HepG2 (cell line): ENCODE data around the gene ZMYND10. TPM values are rescaled to one million over a fixed set of nuclear protein-coding genes. Genes with fewer than 3 reads are reported as not detected.

ENCODE experiments used
- ATAC-seq: fragments of 200-7000 bp; cut with Tn5 transposase; 3 replicates; pipeline ENCODE4 v1.9.1; 2020; ENCODE audit warnings: mild to moderate bottlenecking, moderate library complexity
- BruUV-seq: library from RNA; stranded (reverse); fragments of 400-500 nt; replicated peaks from 2 replicates; lab custom pipeline; 2021; lab: Mats Ljungman, UMichigan
- CTCF ChIA-PET: fragments of 300-600 bp; formaldehyde crosslinking; extraction: SDS; loops from one replicate; lab custom pipeline; 2021; ENCODE audit warnings: low total read pairs, inconsistent platforms, low intra/inter-chr PET ratio; lab: Yijun Ruan, JAX
- POLR2A ChIA-PET: fragments of 350-600 bp; sonication (Branson Sonifier 250); formaldehyde crosslinking; loops from one replicate; lab custom pipeline; 2020; ENCODE audit warnings: antibody characterized with exemption, inconsistent platforms; lab: Yijun Ruan, JAX
- DNase-seq: peaks from one replicate; pipeline ENCODE4 v3.0.0-alpha.2; 2015; ENCODE audit warnings: low spot score
- FAIRE-seq: peaks from 3 replicates; lab custom pipeline; 2011; peaks lifted over from hg19 to GRCh38; lab: Jason Lieb, UNC
- H2AFZ ChIP-seq: one replicate; pipeline ENCODE4 v1.6.1; 2011; ENCODE audit warnings: low read length, inconsistent platforms
- H3K27ac ChIP-seq: fragments of 300-600 bp; 3 replicates; pipeline ENCODE4 v1.8.0; 2011; ENCODE audit warnings: mixed run types, mild to moderate bottlenecking, mixed read lengths, low read length, inconsistent platforms; ENCODE audit not compliant: insufficient read depth; ENCODE audit errors: extremely low read length
- H3K27me3 ChIP-seq, 2 experiments: fragments of 200-600 bp in 1 of 2; 2 replicates in 1 of 2; 3 replicates in 1 of 2; pipeline versions ENCODE4 v1.6.0 to v1.8.0; 2011; ENCODE audit warnings: low read length in 2 of 2, mild to moderate bottlenecking in 2 of 2, moderate library complexity in 2 of 2, inconsistent platforms in 1 of 2; ENCODE audit not compliant: insufficient read depth in 2 of 2, control insufficient read depth in 1 of 2
- H3K36me3 ChIP-seq, 2 experiments: fragments of 200-600 bp in 1 of 2; replicated peaks in 1 of 2; 2 replicates in 1 of 2; 3 replicates in 1 of 2; pipeline versions ENCODE4 v1.5.1 to v1.8.0; 2011; ENCODE audit warnings: low read length in 2 of 2, inconsistent platforms in 1 of 2; ENCODE audit not compliant: insufficient read depth in 2 of 2, control insufficient read depth in 1 of 2
- H3K4me1 ChIP-seq: 2 replicates; pipeline ENCODE4 v1.5.1; 2012; ENCODE audit warnings: low read length, inconsistent platforms; ENCODE audit not compliant: insufficient read depth
- H3K4me2 ChIP-seq: 2 replicates; pipeline ENCODE4 v1.6.0; 2011; ENCODE audit warnings: low read depth, low read length, inconsistent platforms
- H3K4me3 ChIP-seq, 3 experiments: fragments of 200-600 bp in 1 of 3; sonication (generic), shearing (Covaris generic) in 1 of 3; replicated peaks in 1 of 3; 2 replicates each; pipeline ENCODE4 v1.5.1; 2011 to 2016; ENCODE audit warnings: low read length in 3 of 3, inconsistent platforms in 2 of 3, low read depth in 2 of 3, mild to moderate bottlenecking in 2 of 3, control low read depth in 1 of 3, mixed read lengths in 1 of 3; ENCODE audit not compliant: insufficient read depth in 1 of 3
- H3K79me2 ChIP-seq: one replicate; pipeline ENCODE4 v1.6.1; 2011; ENCODE audit warnings: low read length, inconsistent platforms; ENCODE audit not compliant: insufficient read depth
- H3K9ac ChIP-seq: 2 replicates; pipeline ENCODE4 v1.6.0; 2011; ENCODE audit warnings: mild to moderate bottlenecking, low read depth, low read length, inconsistent platforms; ENCODE audit not compliant: insufficient read depth
- H3K9me3 ChIP-seq: 2 replicates; pipeline ENCODE4 v1.5.1; 2012; ENCODE audit warnings: mild to moderate bottlenecking, low read length
- H4K20me1 ChIP-seq: 2 replicates; pipeline ENCODE4 v1.6.0; 2011; ENCODE audit warnings: inconsistent platforms, mild to moderate bottlenecking, low read length, moderate library complexity; ENCODE audit not compliant: insufficient read depth
- AGO2 ChIP-seq: fragments of 200-400 bp; formaldehyde crosslinking; optimal IDR thresholded peaks from 2 replicates; pipeline ENCODE3; 2017; ENCODE audit warnings: mild to moderate bottlenecking, low read depth, low read length, moderate library complexity
- ARID5B ChIP-seq: IDR thresholded peaks from 2 replicates; pipeline ENCODE4 v1.4.0; 2020; ENCODE audit warnings: mild to moderate bottlenecking, missing genetic modification reagents
- BRF2 ChIP-seq: sonication (generic); formaldehyde crosslinking; IDR thresholded peaks from 2 replicates; pipeline ENCODE4 v1.8.1; 2022; ENCODE audit warnings: mild to moderate bottlenecking, missing genetic modification reagents
- LCORL ChIP-seq, 2 experiments: fragments of 450-650 bp in 1 of 2; sonication (generic) in 1 of 2; formaldehyde crosslinking in 1 of 2; IDR thresholded peaks; 2 replicates each; pipeline versions ENCODE4 v1.5.0 to v1.6.1; 2017 to 2020; ENCODE audit warnings: antibody characterized with exemption in 1 of 2, missing genetic modification reagents in 1 of 2
- MLLT10 ChIP-seq: sonication (generic); formaldehyde crosslinking; IDR thresholded peaks from 2 replicates; pipeline ENCODE4 v1.4.0; 2020; ENCODE audit warnings: missing genetic modification reagents
- WGBS: methylation state at CpG from one replicate; pipeline ENCODE4 v1.1.6; 2017; ENCODE audit warnings: low lambda C conversion rate; 5-methylcytosine and 5-hydroxymethylcytosine counted together
- in situ Hi-C: cut with HindIII; loops from 2 replicates; pipeline ENCODE4 v1.10.0; 2017; ENCODE audit warnings: low pct_unique_long_range_greater_than_20kb; ENCODE audit not compliant: extremely low pct_ligation_motif_present
- intact Hi-C: fragments of 100-400 bp; cut with micrococcal nuclease; formaldehyde crosslinking; loops from one replicate; pipeline ENCODE4 v1.10.0; 2022; ENCODE audit not compliant: unreplicated experiment
- polyA plus RNA-seq, 8 experiments: library from polyadenylated mRNA; depleted of rRNA in 3 of 8; stranded (reverse) in 7 of 8; unstranded in 1 of 8; fragments of >200 nt; fragmentation: Illumina TruSeq in 4 of 8; extraction: Trizol in 4 of 8; gene quantifications; 2 replicates each; pipeline versions ENCODE4 v1.2.1 to v1.2.3, GENCODE V29; 2011 to 2016; ENCODE audit warnings: low read depth in 4 of 8, missing spikeins in 1 of 8, mixed read lengths in 1 of 8; ENCODE audit not compliant: insufficient read depth in 1 of 8
- total RNA-seq, 5 experiments: library from RNA; depleted of rRNA; stranded (reverse); fragments of >200 nt; fragmentation: Illumina TruSeq; extraction: Trizol; gene quantifications; 2 replicates each; pipeline ENCODE4 v1.2.3, GENCODE V29; 2016; ENCODE audit warnings: low read depth in 1 of 5

Gene ZMYND10
- total and polyA plus RNA-seq, 2 of the 13 experiments (the other 11 are each of a cell fraction or from before 2014, with no cell fraction given): 0.60 to 0.74 TPM

- TF ChIP-seq BRF2 (CRISPR knock-in tag) (no peak), LCORL (IDR thresholded peaks at IDR 0.05) (no peak), LCORL (CRISPR knock-in tag; IDR thresholded peaks at IDR 0.05) (no peak), ARID5B (CRISPR knock-in tag) (no peak)
- TF ChIP-seq, all 625 proteins: peak for 0
These were observed 18.4 kb downstream of the ZMYND10 start (continued) for GRCh38 chr3:50327129-50327528.

GRCh38 chr3:50326182-50326541 is 19.4 kb downstream of the ZMYND10 start:
- intact Hi-C loops: no loop called here
- no TSS peak for BruUV-seq

More at GRCh38 chr3:50326182-50326541, 19.4 kb downstream of the ZMYND10 start:
- no peak overlapping the region for H3K4me3 ChIP-seq
- H3K79me2 ChIP-seq: peaks cover 13% of the 10 kb centered on the region
- no peak overlapping the region for H3K27ac ChIP-seq
- CTCF ChIA-PET: no interaction called here
- ATAC-seq (no peak), DNase-seq (no peak), FAIRE-seq (no peak)
- H3K9me3 ChIP-seq: no peaks in the 10 kb centered on the region
- in situ Hi-C loops: no loop called here
- peaks cover 8 to 28% of the 10 kb centered on the region in 2 experiments for H3K36me3 ChIP-seq
- peaks cover 60% of the 10 kb centered on the region for H3K4me1 ChIP-seq
- H3K4me2 ChIP-seq: no peak overlapping the region
- H3K9ac ChIP-seq: no peak overlapping the region
- no peaks in the 10 kb centered on the region for H4K20me1 ChIP-seq
- no peak for TF ChIP-seq MLLT10 (CRISPR knock-in tag)
- peak; percentile 18 for TF ChIP-seq AGO2
- no peak overlapping the region for H2AFZ ChIP-seq
- WGBS: 87% methylated on average over 8 of the region's 8 CpGs
- POLR2A ChIA-PET: interaction anchor here (3.5 kb wide), 1 partner anchor 11 kb away, joined by 66 read pairs; no protein-coding TSS in a partner anchor
- no peaks in the 10 kb centered on the region for H3K27me3 ChIP-seq
